DOHH2 (cell line): ENCODE data around the gene LRP8.

Experiments used
- CTCF ChIP-seq: fragments of 200-600 bp; sonication (generic); IDR thresholded peaks from one replicate; pipeline ENCODE4 v1.5.1; 2014; ENCODE audit warnings: antibody characterized with exemption, mild to moderate bottlenecking, low read depth, low read length; ENCODE audit not compliant: poor library complexity, severe bottlenecking
- EZH2phosphoT487 ChIP-seq: fragments of 200-600 bp; sonication (generic); IDR thresholded peaks from 2 replicates; pipeline ENCODE4 v1.6.1; 2017; ENCODE audit warnings: borderline replicate concordance, mild to moderate bottlenecking, antibody characterized with exemption, low read length, moderate library complexity, mixed read lengths

- TF ChIP-seq CTCF (no peak), EZH2phosphoT487 (no peak)
These were observed 57.0 kb downstream of the LRP8 start for GRCh38 chr1:53270873-53271272.
